Tibial nerve (tissue), 4 donors: Measurements from ENCODE around the gene LRRC4C.

Experiments
- CTCF ChIP-seq, 5 experiments: fragments of 200-600 bp in 3 of 5; fragments of 450-650 bp in 2 of 5; sonication (generic) in 3 of 5; IDR thresholded peaks; one replicate each; pipeline ENCODE4 v1.5.1; 2016 to 2019; ENCODE audit warnings: antibody characterized with exemption in 5 of 5, mild to moderate bottlenecking in 3 of 5, moderate library complexity in 2 of 5
- EP300 ChIP-seq, 2 donors: sonication (generic); formaldehyde crosslinking; IDR thresholded peaks; one replicate each; pipeline ENCODE4 v1.6.1; 2017; ENCODE audit warnings: antibody characterized with exemption in 2 of 2, mild to moderate bottlenecking in 1 of 2
- POLR2A ChIP-seq, 2 donors: fragments of 450-650 bp; IDR thresholded peaks; one replicate each; pipeline ENCODE4 v1.6.1; 2017; ENCODE audit warnings: antibody characterized with exemption in 2 of 2, mild to moderate bottlenecking in 2 of 2, moderate library complexity in 2 of 2

- no peak for TF ChIP-seq CTCF (IDR thresholded peaks at IDR 0.05)
- TF ChIP-seq POLR2A (IDR thresholded peaks at IDR 0.05) = no peak
- no peak for TF ChIP-seq EP300 (IDR thresholded peaks at IDR 0.05)
These were observed 40.0 kb upstream of the LRRC4C start for GRCh38 chr11:41499429-41499828.
